Measurements from ENCODE around the gene KDM2B.

Gene KDM2B

DNA sequence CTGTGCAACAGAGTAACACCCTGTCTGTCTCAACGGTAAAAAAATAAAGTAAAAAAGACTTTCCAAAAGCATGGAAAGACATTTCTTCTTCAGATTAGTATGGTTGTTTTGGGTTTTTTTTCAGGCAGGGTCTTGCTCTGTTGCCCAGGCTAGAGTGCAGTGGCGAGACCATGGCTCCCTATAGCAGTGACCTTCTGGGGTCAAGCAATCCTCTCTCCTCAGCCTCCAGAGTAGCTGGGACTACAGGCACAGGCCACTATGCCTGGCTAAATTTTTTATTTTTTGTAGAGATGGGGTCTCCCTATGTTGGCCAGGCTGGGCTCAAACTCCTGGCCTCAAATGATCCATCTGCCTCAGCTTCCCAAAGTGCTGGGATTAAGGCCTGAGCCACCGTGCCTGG, 72.8 kb downstream of the KDM2B start:
- POLR2A ChIA-PET = no interaction called here
- CTCF ChIA-PET = interaction anchor here (0.7 to 2.4 kb wide), 5 partner anchors 9 to 65 kb away, joined by 3 to 11 read pairs (median 5); no protein-coding TSS in a partner anchor
- DNase-seq (ENCODE audit: extremely low spot score) = no peak
- TF ChIP-seq, protein P1, sequence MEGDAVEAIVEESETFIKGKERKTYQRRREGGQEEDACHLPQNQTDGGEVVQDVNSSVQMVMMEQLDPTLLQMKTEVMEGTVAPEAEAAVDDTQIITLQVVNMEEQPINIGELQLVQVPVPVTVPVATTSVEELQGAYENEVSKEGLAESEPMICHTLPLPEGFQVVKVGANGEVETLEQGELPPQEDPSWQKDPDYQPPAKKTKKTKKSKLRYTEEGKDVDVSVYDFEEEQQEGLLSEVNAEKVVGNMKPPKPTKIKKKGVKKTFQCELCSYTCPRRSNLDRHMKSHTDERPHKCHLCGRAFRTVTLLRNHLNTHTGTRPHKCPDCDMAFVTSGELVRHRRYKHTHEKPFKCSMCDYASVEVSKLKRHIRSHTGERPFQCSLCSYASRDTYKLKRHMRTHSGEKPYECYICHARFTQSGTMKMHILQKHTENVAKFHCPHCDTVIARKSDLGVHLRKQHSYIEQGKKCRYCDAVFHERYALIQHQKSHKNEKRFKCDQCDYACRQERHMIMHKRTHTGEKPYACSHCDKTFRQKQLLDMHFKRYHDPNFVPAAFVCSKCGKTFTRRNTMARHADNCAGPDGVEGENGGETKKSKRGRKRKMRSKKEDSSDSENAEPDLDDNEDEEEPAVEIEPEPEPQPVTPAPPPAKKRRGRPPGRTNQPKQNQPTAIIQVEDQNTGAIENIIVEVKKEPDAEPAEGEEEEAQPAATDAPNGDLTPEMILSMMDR (IDR thresholded peaks at IDR 0.05; ENCODE audit: control extremely low read depth, extremely low read depth, low read depth, missing control alignments) = no peak

DNA sequence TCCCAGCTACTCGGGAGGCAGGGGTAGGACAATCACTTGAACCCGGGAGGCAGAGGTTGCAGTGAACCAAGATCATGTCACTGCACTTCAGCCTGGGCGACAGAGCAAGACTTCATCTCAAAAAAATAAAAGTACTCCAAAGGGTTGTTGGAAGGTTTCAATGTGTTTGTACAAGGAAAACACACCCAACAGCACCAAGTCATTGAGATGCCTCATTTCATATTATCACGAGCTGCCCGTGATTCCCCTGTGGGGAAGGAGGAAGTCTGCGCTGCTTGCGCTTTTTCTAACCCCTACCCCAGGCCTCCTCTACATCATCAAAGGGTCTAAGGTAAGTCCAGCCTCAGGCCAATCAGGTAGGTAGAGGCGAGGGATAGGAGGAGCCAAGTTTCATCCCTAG, 73.6 kb downstream of the KDM2B start:
- TF ChIP-seq, protein P1 (IDR thresholded peaks at IDR 0.05; ENCODE audit: control extremely low read depth, extremely low read depth, low read depth, missing control alignments) = no peak
- POLR2A ChIA-PET = no interaction called here
- no peak for DNase-seq (ENCODE audit: extremely low spot score)
- CTCF ChIA-PET = interaction anchor here (0.7 to 2.4 kb wide), 5 partner anchors 8 to 161 kb away, joined by 3 to 8 read pairs (median 3); no protein-coding TSS in a partner anchor

DNA sequence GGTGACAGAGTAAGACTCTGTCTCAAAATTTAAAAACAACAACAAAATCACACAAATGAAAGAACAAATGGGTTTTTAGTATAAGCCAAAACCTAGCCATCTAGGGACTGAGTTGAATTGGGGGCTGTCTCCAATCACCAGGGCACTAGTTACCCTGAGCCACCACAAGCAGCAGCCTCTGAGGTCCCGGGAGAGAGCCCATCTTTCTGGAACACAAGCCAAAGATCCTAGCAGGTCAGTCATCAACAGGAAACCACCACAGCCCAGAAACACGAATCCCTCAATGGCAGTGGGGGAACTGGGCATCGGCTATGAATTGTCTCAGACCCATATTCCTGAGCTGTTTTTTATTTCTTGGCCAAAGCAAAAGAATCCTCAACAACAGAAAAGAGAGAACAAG, 75.3 kb downstream of the KDM2B start:
- ChIA-PET CTCF (interaction anchor here (0.9 to 1.2 kb wide), 2 partner anchors 11 to 12 kb away, joined by 3 read pairs; no protein-coding TSS in a partner anchor), POLR2A (no interaction called here)
- DNase-seq (ENCODE audit: extremely low spot score) = no peak
- TF ChIP-seq, protein P1 (IDR thresholded peaks at IDR 0.05; ENCODE audit: control extremely low read depth, extremely low read depth, low read depth, missing control alignments) = no peak

DNA sequence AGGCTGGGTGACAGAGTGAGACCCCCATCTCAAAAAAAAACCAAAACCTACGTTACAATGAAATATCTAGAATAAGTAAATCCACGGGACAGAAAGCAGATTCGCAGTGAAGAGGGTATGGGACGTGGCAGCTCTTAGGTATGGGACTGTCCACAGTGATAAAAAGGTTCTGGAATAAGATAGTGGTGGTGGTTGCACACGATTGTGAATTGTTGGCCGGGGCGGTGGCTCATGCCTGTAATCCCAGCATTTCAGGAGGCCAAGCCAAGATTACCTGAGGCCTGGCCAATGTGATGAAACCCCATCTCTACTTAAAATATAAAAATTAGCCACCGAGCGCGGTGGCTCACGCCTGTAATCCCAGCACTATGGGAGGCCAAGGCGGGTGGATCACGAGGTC, 76.3 kb downstream of the KDM2B start:
- POLR2A ChIA-PET = no interaction called here
- TF ChIP-seq, protein P1 (IDR thresholded peaks at IDR 0.05; ENCODE audit: control extremely low read depth, extremely low read depth, low read depth, missing control alignments) = no peak
- DNase-seq (ENCODE audit: extremely low spot score) = no peak
- CTCF ChIA-PET = interaction anchor here (1.6 to 5.9 kb wide), 2 partner anchors 13 to 137 kb away, joined by 4 to 35 read pairs; no protein-coding TSS in a partner anchor

DNA sequence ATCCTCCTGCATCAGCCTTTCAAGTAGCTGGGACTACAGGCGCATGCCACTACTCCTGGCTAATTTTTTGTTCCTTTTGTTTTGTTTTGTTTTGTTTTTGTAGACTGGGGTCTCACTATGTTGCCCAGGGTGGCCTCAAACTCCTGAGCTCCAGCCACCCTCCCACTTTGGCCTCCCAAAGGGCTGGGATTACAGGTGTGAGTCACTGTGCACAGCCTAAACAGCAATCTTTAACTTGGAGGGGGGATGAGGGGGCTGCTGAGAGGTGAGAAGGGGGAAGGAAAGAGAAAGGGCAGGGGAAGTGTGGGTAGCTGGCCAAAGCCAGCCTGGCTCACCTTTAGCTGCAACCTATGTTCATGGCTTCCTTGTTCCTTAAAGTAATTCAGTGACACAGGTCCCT, 77.4 kb downstream of the KDM2B start:
- CTCF ChIA-PET = interaction anchor here (1.1 to 5.9 kb wide), 6 partner anchors 12 to 179 kb away, joined by 4 to 35 read pairs (median 4); no protein-coding TSS in a partner anchor
- TF ChIP-seq, protein P1 (IDR thresholded peaks at IDR 0.05; ENCODE audit: control extremely low read depth, extremely low read depth, low read depth, missing control alignments) = no peak

DNA sequence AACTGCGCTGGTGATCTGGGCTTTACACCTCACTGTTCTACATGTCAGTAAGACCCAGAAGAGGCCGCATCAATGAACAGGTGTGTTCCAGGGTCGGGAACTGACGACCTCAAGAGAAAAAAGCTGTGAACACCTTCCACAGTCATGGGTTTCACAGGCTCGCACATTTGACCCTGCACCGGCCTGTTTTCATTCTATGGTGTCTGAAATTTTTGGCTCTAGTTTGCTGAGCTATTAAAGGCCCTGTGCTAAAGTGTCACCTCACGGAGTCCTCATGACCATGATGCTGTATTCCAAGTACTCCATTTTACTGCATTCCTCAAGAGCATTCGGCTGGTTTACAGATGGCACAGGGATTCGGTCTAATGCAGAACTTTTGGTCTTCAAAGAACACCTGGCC, 78.9 kb downstream of the KDM2B start:
- ChIA-PET CTCF (interaction anchor here (0.9 to 5.9 kb wide), 3 partner anchors 9 to 166 kb away, joined by 3 to 35 read pairs (median 11); no protein-coding TSS in a partner anchor), POLR2A (no interaction called here)
- TF ChIP-seq, protein P1 (IDR thresholded peaks at IDR 0.05; ENCODE audit: control extremely low read depth, extremely low read depth, low read depth, missing control alignments) = no peak

More for the DNA sequence above, 77.4 kb downstream of the KDM2B start:
- POLR2A ChIA-PET = interaction anchor here (0.6 to 0.9 kb wide), 3 partner anchors 30 to 991 kb away, joined by 3 to 6 read pairs (median 5); no protein-coding TSS in a partner anchor
- DNase-seq (ENCODE audit: extremely low spot score) = no peak

More for the DNA sequence above, 78.9 kb downstream of the KDM2B start:
- no peak for DNase-seq (ENCODE audit: extremely low spot score)

Measured in GM10248 (cell line).